Calu3 (cell line): ENCODE results near the gene NPDC1. TPM values are rescaled to one million over a fixed set of nuclear protein-coding genes. Genes with fewer than 3 reads are reported as not detected.

Experiments
- BruUV-seq: library from RNA; stranded (reverse); fragments of 400-500 nt; replicated peaks from 2 replicates; lab custom pipeline; 2021; lab: Mats Ljungman, UMichigan
- CTCF ChIA-PET: fragments of 300-600 bp; sonication (Branson Sonifier 250); formaldehyde crosslinking; loops from one replicate; lab custom pipeline; 2022; ENCODE audit warnings: antibody characterized with exemption; lab: Charles Lee
- DNase-seq: peaks from one replicate; pipeline ENCODE4 v3.0.0; 2022
- H3K27ac Mint-ChIP-seq: one replicate; pipeline ENCODE4 v1.8.0; 2022; ENCODE audit warnings: mixed read lengths; ENCODE audit not compliant: unreplicated experiment
- H3K27me3 Mint-ChIP-seq: one replicate; pipeline ENCODE4 v1.8.0; 2022; ENCODE audit warnings: mixed read lengths; ENCODE audit not compliant: unreplicated experiment
- H3K36me3 Mint-ChIP-seq: one replicate; pipeline ENCODE4 v1.8.0; 2022; ENCODE audit warnings: mild to moderate bottlenecking, moderate library complexity, mixed read lengths; ENCODE audit not compliant: insufficient read depth, unreplicated experiment
- H3K4me1 Mint-ChIP-seq: one replicate; pipeline ENCODE4 v1.8.0; 2022; ENCODE audit warnings: mild to moderate bottlenecking, low read depth, mixed read lengths; ENCODE audit not compliant: unreplicated experiment
- H3K4me3 Mint-ChIP-seq: one replicate; pipeline ENCODE4 v1.8.0; 2022; ENCODE audit warnings: mild to moderate bottlenecking, low read depth, moderate library complexity, mixed read lengths; ENCODE audit not compliant: unreplicated experiment
- H3K9me3 Mint-ChIP-seq: one replicate; pipeline ENCODE4 v1.8.0; 2022; ENCODE audit warnings: low read depth, mixed read lengths; ENCODE audit not compliant: unreplicated experiment
- intact Hi-C: fragments of 100-400 bp; cut with micrococcal nuclease; formaldehyde crosslinking; loops from one replicate; pipeline ENCODE4 v1.10.0; 2022; ENCODE audit not compliant: unreplicated experiment
- total RNA-seq: library from RNA; stranded (reverse); gene quantifications from 2 replicates; pipeline ENCODE4 v1.2.3, GENCODE V29; 2022
- TF ChIP-seq, protein P1 (sequence below): fragments of 200-600 bp; IDR thresholded peaks from one replicate; pipeline ENCODE4 v1.8.0; 2022; ENCODE audit warnings: antibody characterized with exemption; ENCODE audit not compliant: unreplicated experiment

NPDC1 gene
- total RNA-seq, 1 experiment from 2014 or later: 65.2 TPM

DNA sequence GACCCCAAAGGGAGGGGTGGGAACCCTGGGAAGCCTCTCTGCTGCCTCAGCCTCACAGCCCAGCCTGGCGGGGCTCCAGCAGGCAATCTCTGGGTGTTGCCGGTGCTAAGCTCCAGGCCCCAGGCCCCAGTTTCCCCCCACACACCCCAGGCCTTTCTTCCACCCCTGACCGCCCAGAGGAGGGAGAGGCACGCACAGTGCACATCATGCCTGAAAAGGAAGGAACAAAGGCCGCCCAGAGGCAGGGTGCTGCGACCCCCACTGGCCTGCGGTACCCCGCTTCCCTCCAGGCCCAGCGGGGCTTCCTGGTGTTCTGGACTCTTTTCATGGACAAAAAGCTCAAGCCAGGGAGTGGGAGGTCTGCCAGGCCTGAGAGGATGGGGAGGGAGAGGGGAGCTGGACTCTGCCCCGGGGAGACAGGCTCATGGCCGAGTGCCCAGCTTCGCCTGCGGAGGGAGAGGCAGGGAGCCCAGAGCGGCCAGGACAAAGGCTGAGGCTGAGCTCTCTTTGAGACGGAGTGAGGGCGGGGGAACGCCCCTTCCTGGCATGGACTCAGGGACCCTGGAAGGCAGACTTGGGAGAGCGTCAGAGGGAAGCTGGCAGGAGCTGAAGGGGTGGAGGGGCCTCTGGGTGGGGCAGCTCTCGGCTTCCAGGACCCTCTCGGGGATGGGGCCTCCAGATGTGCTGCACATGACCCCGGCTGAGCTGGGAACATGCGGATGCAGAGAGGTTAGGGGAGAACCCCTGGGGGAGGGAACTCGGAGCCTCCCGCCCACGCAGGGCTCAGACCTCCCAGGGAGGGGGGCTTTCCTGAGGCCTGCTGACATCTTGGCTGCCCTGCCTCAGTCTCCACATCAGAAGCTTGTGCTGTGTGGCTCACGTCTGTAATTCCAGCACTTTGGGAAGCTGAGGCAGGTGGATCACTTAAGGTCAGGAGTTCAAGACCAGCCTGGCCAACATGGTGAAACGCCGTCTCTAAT lies 9.7 kb upstream of the NPDC1 start:
- Mint-ChIP-seq H3K4me1 (peaks cover 8% of the 10 kb centered on the region), H3K27ac (no peak overlapping the region), H3K36me3 (peaks cover 14% of the 10 kb centered on the region), H3K27me3 (no peaks in the 10 kb centered on the region), H3K4me3 (peak overlapping the region; percentile 44), H3K9me3 (no peaks in the 10 kb centered on the region)
- TF ChIP-seq, protein P1, sequence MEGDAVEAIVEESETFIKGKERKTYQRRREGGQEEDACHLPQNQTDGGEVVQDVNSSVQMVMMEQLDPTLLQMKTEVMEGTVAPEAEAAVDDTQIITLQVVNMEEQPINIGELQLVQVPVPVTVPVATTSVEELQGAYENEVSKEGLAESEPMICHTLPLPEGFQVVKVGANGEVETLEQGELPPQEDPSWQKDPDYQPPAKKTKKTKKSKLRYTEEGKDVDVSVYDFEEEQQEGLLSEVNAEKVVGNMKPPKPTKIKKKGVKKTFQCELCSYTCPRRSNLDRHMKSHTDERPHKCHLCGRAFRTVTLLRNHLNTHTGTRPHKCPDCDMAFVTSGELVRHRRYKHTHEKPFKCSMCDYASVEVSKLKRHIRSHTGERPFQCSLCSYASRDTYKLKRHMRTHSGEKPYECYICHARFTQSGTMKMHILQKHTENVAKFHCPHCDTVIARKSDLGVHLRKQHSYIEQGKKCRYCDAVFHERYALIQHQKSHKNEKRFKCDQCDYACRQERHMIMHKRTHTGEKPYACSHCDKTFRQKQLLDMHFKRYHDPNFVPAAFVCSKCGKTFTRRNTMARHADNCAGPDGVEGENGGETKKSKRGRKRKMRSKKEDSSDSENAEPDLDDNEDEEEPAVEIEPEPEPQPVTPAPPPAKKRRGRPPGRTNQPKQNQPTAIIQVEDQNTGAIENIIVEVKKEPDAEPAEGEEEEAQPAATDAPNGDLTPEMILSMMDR: no peak
- CTCF ChIA-PET: interaction anchor here (0.5 to 1.8 kb wide), 5 partner anchors 9 to 30 kb away, joined by 3 to 11 read pairs (median 9); partner anchors contain the start of gene NPDC1
- BruUV-seq: no TSS peak
- peak; percentile 65 for DNase-seq
- intact Hi-C loops: no loop called here

DNA sequence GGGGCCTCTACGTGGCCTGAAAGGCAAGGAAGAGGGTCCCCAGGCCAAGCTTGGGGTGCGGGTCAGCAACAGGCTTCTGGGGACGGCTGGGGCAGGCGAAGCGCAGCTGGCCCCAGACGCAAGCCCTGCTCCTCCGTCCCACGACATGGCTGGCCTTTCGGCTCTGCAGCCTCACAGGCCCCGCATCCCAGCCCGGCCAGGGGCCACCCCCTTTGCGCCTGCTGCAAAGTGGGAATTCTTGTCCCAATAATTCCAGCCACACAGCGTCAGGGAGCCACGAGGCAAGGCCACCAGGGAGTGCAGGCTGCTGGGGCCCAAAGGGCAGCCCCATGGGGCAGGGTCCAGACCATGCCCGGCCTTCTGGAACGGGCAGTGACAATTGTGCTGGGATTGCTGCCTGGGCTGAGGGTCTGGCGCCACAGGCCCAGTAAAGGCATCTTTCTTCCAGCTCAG lies 9.0 kb upstream of the NPDC1 start:
- Mint-ChIP-seq H3K4me3 (peak overlapping the region; percentile 69), H3K27ac (peak overlapping the region; percentile 73), H3K27me3 (no peaks in the 10 kb centered on the region), H3K4me1 (peaks cover 8% of the 10 kb centered on the region), H3K9me3 (no peaks in the 10 kb centered on the region), H3K36me3 (peaks cover 14% of the 10 kb centered on the region)
- TF ChIP-seq, protein P1: no peak
- no TSS peak for BruUV-seq
- intact Hi-C loops: no loop called here
- no peak for DNase-seq
- CTCF ChIA-PET: interaction anchor here (1.5 kb wide), 2 partner anchors 8 to 9 kb away, joined by 11 read pairs; partner anchors contain the start of gene NPDC1

DNA sequence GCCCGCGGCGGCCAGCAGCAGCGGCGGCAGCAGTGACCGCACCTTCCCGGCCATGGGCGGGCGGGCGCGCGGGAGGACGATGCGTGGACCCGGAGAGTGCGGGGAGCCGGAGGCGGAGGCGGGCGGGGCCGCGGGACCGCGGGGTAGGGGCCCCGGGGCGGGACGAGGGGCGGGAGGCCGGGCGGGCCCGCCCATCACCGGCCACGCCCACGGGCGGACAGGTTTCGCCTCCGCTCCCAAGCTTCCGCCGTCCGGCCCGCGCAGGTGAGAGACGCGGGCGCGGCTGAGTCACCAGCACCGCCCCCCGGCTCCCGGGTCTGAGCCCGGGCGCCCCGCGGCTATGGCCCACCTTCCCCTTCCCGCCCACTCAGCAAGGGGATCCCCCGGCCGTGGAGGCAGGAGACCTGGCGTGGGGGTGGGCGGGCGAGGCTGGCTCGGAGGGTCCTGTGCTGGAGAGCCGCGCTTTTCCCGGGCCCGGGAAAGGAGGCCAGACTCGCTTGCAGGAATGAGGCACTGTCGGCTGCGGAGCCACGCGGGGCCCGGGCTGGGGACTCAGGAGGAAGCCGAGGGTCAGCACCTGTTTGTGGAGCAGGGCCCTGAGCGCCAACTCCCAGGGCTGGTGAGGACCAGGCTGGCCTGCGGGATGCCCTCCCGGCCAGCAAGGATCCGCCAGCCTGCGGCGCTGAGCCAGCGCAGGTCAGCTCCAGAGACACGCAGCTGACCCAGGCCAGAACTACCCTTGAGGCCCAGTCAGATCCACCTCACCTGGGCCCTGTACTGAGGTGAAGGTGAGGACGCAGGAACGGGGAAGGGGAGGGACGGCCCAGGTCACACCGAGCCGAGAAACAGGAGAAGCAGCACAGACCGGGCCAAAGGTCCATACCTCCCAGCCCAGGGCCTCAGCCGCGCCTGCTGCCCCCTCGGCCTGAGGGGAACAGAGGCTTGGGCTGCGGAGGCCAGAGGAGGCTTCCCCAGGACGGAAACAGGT lies 8.3 kb upstream of the NPDC1 start, which contains the start of gene ENTPD2:
Gene ENTPD2 (minus strand): TSS at position 118 of the 988 bp plus-strand sequence. CDS start 64 bp downstream, at position 54.
- intact Hi-C loops: no loop called here
- Mint-ChIP-seq H3K9me3 (no peaks in the 10 kb centered on the region), H3K4me3 (peak within 1 kb of the TSS; percentile 69), H3K4me1 (peaks cover 8% of the 10 kb centered on the region), H3K27ac (peak within 1 kb of the TSS; percentile 73), H3K36me3 (peaks cover 14% of the 10 kb centered on the region), H3K27me3 (no peaks in the 10 kb centered on the region)
- CTCF ChIA-PET: no interaction called here
- DNase-seq: peak; percentile 79
- BruUV-seq: no TSS peak
- TF ChIP-seq, protein P1: no peak
